Thyroid gland (tissue), 4 donors: ENCODE results near the gene ANP32A. TPM values are rescaled to one million over a fixed set of nuclear protein-coding genes. Genes with fewer than 3 reads are reported as not detected.

ENCODE experiments used
- DNase-seq, 2 donors: peaks; one replicate each; pipeline ENCODE4 v3.0.0-alpha.2; 2019
- H3K27ac ChIP-seq, 3 donors: fragments of 200-600 bp; sonication (generic); 1 replicate in 2 of 3; 2 replicates in 1 of 3; pipeline ENCODE4 v1.5.1; 2016 to 2019; ENCODE audit warnings: mild to moderate bottlenecking in 1 of 3, moderate library complexity in 1 of 3
- H3K27me3 ChIP-seq: fragments of 200-600 bp; sonication (generic); one replicate; pipeline ENCODE4 v1.5.1; 2019
- H3K36me3 ChIP-seq, 2 donors: fragments of 200-600 bp; sonication (generic); one replicate each; pipeline ENCODE4 v1.5.1; 2016 to 2019
- H3K4me1 ChIP-seq, 2 donors: fragments of 200-600 bp; sonication (generic); one replicate each; pipeline ENCODE4 v1.5.1; 2017 to 2019
- H3K4me3 ChIP-seq, 3 donors: fragments of 200-600 bp; sonication (generic); replicated peaks in 1 of 3; 1 replicate in 2 of 3; 2 replicates in 1 of 3; pipeline ENCODE4 v1.5.1; 2016; ENCODE audit warnings: mild to moderate bottlenecking in 1 of 3
- H3K9me3 ChIP-seq: fragments of 200-600 bp; sonication (generic); one replicate; pipeline ENCODE4 v1.5.1; 2017
- CTCF ChIP-seq, 6 experiments: fragments of 200-600 bp in 3 of 6; fragments of 450-650 bp in 3 of 6; sonication (generic) in 3 of 6; IDR thresholded peaks; one replicate each; pipeline ENCODE4 v1.5.1; 2016 to 2019; ENCODE audit warnings: antibody characterized with exemption in 6 of 6, mild to moderate bottlenecking in 2 of 6, inconsistent platforms in 1 of 6, moderate library complexity in 1 of 6
- POLR2A ChIP-seq, 2 donors: fragments of 450-650 bp; IDR thresholded peaks; one replicate each; pipeline ENCODE4 v1.6.1; 2017; ENCODE audit warnings: antibody characterized with exemption in 2 of 2, mild to moderate bottlenecking in 2 of 2, moderate library complexity in 1 of 2
- WGBS, 2 donors: methylation state at CpG; one replicate each; pipeline ENCODE4 v1.1.5; 2017; 5-methylcytosine and 5-hydroxymethylcytosine counted together
- intact Hi-C: fragments of 100-400 bp; cut with DNase I; formaldehyde crosslinking; loops from one replicate; pipeline ENCODE4 v1.15.1; 2023
- total RNA-seq, 4 donors: library from RNA; depleted of rRNA; stranded (reverse); fragments of >200 nt; gene quantifications; one replicate each; pipeline ENCODE4 v1.2.3, GENCODE V29; 2016

ANP32A gene
- total RNA-seq, 4 donors from 2014 or later: 65.4 to 116 (median 79.5) TPM

DNA sequence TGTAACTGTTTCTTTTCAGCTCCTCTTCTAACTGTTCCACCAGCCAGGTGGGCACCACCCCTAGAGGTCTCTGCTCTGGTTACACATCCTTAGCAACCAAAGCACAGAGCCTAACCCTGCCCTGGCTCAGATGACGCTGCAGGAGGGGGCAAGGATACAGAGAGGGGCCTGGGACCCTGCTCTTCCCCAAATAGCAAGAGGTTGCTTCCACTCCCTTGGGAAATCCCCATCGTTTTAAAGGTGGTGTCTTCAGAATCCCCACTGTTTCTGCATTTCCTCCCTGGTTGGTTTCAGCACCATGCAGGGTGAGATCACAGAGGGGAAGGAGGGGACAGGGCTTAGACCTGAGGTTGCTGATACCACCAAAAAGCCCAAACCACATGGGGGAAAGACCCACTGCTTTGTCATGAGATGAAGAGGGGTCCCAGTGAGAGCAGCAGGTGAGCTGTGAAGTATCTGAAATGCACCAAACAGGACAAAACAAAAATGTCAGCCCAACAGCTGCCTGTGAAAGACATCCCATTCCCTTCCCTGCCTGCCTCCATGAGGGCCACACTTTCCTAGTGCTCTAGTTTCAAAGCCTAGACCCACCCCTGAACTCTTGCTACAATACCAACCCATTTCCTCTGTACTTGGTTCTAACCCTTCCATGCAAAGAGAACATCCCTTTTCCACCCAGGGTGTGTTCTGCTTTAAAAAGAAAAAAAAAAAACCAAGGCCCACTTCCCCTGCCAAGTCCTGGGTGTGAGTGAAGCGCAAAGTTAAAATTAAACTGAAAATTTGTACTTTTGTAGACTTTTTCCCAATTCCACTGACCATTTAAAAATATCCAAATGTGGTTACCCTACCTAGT is 29.0 kb downstream of the ANP32A start:
- Histone ChIP-seq H3K27me3 (no peaks in the 10 kb centered on the region), H3K27ac (no peak overlapping the region), H3K9me3 (no peaks in the 10 kb centered on the region), H3K36me3 (peaks cover 0 to 8% of the 10 kb centered on the region in 2 donors), H3K4me1 (peaks cover 66 to 86% of the 10 kb centered on the region in 2 donors), H3K4me3 (no peak overlapping the region)
- no peak for DNase-seq
- 76 to 79% methylated on average over 2 to 3 of the region's 3 CpGs for WGBS, 2 donors
- intact Hi-C loops: no loop called here
- TF ChIP-seq CTCF (IDR thresholded peaks at IDR 0.05): no peak
- no peak for TF ChIP-seq POLR2A (IDR thresholded peaks at IDR 0.05)

DNA sequence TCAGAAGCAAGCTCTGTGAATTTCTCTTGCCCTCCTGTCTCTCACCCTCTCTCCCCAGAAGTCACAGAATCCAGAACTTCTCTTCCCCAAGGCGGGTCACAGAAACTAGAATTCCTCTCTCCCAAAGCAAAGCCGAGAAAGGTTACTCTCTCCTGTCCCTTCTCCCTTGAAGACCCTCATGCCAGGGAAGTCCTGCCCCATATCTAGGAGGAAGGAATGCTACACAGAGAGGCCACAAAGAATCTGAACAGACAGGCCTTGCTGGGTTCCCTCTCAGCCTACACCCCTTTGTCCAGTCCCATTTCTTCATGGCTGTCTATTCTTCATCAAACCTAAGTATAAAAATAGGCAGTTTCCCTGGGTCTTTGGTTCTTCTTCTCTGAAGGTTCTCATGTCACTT is 29.8 kb downstream of the ANP32A start:
- no peaks in the 10 kb centered on the region for H3K27me3 ChIP-seq
- no peak overlapping the region for H3K4me3 ChIP-seq
- DNase-seq: no peak
- H3K36me3 ChIP-seq: peaks cover 0 to 11% of the 10 kb centered on the region in 2 donors
- intact Hi-C loops: no loop called here
- no peaks in the 10 kb centered on the region for H3K9me3 ChIP-seq
- H3K27ac ChIP-seq: no peak overlapping the region
- H3K4me1 ChIP-seq: peaks cover 66 to 80% of the 10 kb centered on the region in 2 donors
- TF ChIP-seq POLR2A (IDR thresholded peaks at IDR 0.05) (no peak), CTCF (IDR thresholded peaks at IDR 0.05) (no peak)
- WGBS, 2 donors: 93 to 94% methylated on average over 2 of the region's 2 CpGs

DNA sequence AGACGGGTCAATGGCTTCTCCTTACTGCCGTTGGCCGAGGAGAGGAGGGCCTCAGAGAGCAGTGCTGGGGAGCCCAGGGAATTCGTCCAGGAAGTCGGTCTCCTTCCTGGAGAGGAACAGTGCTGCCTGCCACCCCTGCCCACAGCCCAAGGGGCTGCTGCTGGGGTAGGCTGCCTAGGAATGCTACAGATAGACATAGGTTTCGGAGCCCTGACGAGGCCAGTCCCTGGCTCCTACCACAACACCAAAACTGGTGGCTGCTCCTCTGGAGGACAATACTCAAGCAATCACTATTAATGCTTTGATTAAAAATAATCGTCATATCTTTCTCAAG is 30.5 kb downstream of the ANP32A start:
- DNase-seq: no peak
- no peaks in the 10 kb centered on the region for H3K9me3 ChIP-seq
- peak overlapping the region in 2 of 3 donors; percentile 25 to 27 for H3K27ac ChIP-seq
- no peaks in the 10 kb centered on the region for H3K27me3 ChIP-seq
- H3K4me1 ChIP-seq: peaks cover 59 to 73% of the 10 kb centered on the region in 2 donors
- TF ChIP-seq CTCF (IDR thresholded peaks at IDR 0.05) (no peak), POLR2A (IDR thresholded peaks at IDR 0.05) (no peak)
- intact Hi-C loops: no loop called here
- WGBS, 2 donors: 66 to 86% methylated on average over 4 to 8 of the region's 8 CpGs
- H3K36me3 ChIP-seq: peaks cover 0 to 11% of the 10 kb centered on the region in 2 donors
- no peak overlapping the region for H3K4me3 ChIP-seq

DNA sequence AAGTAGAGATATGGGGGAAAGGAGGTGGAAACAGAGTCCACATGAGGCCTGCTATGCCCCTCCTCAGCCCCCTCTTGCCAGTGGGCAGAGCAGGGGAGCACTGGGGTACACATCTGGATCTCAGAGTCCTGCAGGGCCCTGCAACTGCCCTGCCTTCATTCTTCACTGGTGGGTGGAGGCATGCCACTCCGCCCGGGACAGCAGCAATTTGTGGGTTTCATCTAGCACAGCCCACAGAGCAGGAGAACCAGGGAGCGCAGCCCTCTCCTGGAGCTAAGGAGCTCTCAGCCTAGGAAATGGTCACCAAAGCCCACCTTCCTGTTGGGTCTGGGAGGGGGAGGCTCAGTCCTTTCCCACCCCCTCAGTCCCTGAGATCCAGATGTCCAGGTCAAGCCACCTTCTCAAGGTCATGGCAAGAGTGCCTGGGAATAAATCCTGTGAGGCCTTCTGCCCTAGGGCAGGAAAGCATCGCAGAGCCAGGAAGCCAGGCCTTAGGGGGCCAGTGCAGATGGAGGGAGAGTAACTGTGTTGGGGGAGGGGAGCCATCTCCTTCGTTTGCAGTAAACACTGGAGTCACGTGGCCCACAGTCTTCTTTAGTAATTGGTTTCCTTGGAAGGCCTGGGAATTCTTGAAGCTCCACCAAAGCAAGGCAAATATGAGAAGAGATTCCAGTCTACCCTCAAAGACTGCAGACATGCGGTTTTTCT is 31.0 kb downstream of the ANP32A start:
- no peaks in the 10 kb centered on the region for H3K9me3 ChIP-seq
- H3K36me3 ChIP-seq: peaks cover 0 to 12% of the 10 kb centered on the region in 2 donors
- no peak for DNase-seq
- no peaks in the 10 kb centered on the region for H3K27me3 ChIP-seq
- H3K27ac ChIP-seq: peak overlapping the region in 2 of 3 donors; percentile 25 to 27
- WGBS, 2 donors: 38 to 65% methylated on average over 4 to 7 of the region's 7 CpGs
- TF ChIP-seq CTCF (IDR thresholded peaks at IDR 0.05) (no peak), POLR2A (IDR thresholded peaks at IDR 0.05) (no peak)
- peaks cover 54 to 67% of the 10 kb centered on the region in 2 donors for H3K4me1 ChIP-seq
- H3K4me3 ChIP-seq: no peak overlapping the region
- intact Hi-C loops: loop anchor here (5.0 kb wide), 1 partner anchor 33 kb away; the partner anchor contains the start of gene ANP32A
